GM21360 (cell line): ENCODE data around the gene NLRP1.
"Not testable (repeated sequence)": the region's sequence is repeated elsewhere in the genome, so short reads cannot be mapped to it uniquely, and the experiment has no call there.

ENCODE experiments used
- ATAC-seq: cut with Tn5 transposase; IDR thresholded peaks from one replicate; pipeline ENCODE4 v1.9.1; 2021; ENCODE audit warnings: mild to moderate bottlenecking, moderate library complexity; ENCODE audit not compliant: unreplicated experiment

NLRP1 gene

GRCh38 chr17:5588584-5588983 is 4.3 kb upstream of the NLRP1 start:
- no peak for ATAC-seq

DNA sequence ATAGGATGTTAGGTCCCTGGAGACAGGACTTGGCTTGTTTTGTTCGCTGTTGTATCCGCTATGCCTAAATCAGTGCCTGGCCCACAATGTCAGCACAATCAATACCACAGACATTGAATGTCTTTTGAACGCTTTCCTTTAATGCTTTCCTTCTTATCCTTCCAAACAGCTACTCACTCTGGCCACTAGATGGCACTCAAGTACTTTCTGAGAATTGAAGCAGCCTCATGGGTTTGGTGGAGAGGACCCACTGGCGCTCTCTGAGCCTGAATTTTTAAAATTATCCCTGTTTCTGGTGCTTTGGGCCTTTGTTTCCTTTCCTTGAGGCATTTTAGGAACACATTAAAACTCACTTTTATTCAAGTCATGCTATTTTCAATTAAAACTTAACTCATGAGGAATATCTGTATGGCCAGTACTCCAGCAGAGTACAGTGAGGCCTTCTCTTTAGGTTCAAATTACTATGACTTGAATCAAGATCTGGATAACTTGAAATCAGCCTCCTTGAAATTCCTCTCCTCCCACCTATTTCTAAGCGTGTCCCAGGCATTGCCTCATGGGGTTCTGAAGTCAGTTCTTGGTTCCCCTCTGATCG is 3.2 kb upstream of the NLRP1 start:
- ATAC-seq = no peak

- no peak for ATAC-seq
These were observed 1.7 kb upstream of the NLRP1 start for GRCh38 chr17:5585836-5586521.

DNA sequence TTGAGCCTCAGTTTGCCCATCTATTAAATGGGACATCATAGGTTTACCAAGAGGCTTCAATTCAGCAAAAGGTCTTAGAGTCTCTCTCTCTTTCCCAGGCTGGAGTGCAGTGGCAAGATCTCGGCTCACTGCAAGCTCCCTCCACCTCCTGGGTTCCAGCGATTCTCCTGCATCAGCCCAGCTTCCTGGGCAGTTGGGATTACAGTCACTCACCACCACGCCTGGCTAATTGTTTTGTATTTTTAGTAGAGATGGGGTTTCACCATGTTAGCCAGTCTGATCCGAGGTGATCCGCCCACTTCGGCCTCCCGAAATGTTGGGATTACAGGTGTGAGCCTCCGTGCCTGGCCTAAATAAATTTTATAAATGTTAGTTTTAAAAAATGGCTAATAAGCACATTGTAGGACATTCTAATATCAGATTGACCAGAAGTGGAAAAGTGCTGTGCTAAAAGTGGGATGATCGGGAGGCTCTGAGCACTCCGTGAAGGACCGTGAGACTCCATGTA is 1.0 kb upstream of the NLRP1 start:
- ATAC-seq = no peak

DNA sequence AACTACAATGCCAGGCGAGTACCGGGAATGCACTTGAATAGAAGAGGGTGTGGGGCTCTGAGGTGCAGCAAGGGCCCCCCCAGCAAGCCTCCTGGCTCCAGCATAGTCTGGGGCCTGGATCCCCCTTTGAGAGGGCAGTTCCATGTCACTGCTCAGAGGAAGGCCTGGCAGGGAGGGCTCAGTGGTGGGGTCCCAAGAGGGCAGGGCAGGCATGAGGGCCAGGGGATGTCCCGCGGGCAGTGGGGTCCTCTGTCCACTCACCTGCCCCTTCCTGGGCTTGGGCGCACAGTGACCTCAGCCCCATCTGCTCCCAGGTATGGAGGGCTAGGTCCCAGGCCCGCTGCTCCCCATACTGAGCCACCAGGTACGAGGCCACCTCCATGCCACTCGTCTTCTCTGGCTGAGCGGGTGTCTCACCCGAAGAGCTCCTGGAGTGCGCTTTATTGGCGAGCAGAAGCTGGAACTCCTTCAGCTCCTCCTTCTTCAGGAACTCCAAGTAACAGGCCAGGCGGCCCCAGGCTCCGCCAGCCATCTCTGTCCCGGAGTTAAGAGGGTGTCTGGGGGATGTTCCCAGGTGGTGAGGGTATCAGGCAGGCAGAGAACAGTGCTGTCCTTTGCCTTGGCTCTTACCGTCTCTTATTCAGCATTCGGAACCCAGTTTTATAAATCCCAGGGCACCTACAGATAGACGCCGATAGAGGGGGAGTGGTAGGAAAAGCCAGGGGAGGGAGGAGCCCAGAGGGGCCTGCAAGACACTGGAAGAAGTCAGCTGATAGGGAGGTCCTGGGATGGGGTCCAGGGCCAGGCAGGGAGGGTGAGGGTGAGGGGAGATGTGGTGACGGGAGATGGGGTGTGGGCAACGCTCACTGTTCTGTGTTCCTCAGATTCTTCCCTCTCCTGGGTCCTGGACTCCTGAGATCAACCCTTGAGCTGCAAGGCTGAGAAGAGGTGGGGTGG is 605 bp downstream of the NLRP1 start:
- ATAC-seq = no peak

GRCh38 chr17:5582209-5583185 is 1.8 kb downstream of the NLRP1 start:
- no peak for ATAC-seq

DNA sequence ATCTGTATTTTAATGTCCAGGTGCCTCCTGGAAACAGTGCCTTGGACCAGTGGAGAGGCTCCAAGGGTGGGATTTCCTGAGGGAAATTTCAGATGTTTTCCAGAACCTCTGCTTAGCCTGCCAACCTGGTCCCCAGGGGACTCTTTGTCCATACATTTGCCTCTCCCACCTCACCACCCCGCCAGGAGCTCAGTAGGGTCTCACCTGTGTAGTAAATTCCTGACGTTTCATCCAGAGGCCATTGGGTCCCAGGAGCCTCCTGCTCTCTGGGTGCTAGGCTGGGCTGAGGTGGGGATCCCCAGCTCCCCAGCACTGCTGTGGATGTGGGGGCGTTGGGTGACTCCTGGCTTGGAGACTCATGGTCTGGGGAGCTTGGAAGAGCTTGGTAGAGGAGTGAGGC is 2.7 kb downstream of the NLRP1 start:
- ATAC-seq = no peak

- ATAC-seq = no peak
These were observed 3.3 kb downstream of the NLRP1 start for GRCh38 chr17:5580969-5581368.

DNA sequence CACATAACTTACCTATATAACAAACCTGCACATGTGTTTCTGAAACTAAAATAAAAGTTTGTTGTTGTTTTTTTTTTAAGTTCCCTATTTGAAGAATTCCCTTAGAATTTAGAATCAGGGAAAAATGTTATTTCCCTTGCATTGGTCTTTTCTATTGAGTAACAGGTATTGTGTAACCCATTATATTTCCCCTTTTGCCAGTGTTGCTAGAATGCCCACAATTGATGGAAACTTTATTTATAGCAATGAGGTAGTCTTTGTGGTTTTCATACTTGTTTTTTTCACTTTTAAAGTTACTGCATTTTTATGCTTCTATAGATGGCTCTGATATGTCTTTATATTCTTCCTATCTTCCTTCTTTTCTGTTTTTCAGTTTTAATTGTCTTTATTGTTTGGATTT is 3.9 kb downstream of the NLRP1 start:
- ATAC-seq = no peak

DNA sequence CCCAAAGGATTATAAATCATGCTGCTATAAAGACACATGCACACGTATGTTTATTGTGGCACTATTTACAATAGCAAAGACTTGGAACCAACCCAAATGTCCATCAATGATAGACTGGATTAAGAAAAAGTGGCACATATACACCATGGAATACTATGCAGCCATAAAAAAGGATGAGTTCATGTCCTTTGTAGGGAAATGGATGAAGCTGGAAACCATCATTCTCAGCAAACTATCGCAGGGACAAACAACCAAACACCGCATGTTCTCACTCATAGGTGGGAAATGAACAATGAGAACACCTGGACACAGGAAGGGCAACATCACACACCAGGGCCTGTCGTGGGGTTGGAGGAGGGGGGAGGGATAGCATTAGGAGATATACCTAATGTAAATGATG is 5.5 kb downstream of the NLRP1 start:
- ATAC-seq = not testable (repeated sequence)

DNA sequence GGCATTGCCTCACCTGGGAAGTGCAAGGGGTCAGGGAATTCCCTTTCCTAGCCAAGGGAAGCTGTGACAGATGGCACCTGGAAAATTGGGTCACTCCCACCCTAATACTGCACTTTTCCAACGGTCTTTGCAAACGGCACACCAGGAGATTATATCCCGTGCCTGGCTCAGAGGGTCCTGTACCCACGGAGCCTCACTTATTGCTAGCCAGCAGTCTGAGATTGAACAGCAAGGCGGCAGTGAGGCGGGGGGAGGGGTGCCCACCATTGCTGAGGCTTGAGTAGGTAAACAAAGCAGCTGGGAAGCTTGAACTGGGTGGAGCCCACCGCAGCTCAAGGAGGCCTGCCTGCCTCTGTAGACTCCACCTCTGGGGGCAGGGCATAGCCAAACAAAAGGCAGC is 11.3 kb downstream of the NLRP1 start:
- ATAC-seq = not testable (repeated sequence)

DNA sequence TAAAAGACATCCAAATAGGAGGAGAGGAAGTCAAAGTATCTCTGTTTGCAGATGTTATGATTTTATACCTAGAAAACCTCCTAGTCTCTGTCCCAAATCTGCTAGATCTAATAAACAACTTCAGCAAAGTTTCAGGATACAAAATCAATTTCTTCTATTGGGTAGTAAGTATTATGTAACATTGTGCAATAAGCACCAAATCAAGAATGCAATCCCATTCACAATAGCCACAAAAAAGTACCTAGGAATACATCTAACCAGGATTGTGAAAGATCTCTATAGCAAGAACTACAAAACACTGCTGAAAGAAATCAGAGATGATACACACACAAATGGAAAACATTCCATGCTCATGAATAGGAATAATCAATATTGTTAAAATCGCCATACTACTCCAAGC is 13.0 kb downstream of the NLRP1 start:
- ATAC-seq = no peak

DNA sequence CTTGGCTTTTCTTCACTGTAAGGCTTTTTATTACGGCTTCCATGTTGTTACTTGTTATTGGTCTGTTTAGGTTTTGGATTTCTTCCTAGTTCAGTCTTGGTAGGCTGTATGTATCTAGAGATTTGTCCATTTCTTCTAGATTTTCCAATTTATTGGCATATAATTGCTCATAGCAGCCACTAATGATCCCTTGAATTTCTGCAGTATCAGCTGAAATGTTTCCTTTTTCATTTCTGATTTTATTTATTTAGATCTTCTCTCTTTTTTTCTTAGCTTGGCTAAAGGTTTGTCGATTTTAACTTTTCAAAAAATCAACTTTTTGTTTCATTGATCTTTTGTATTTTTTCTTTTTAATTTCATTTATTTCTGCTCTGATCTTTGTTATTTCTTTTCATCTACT is 18.5 kb downstream of the NLRP1 start:
- no peak for ATAC-seq

DNA sequence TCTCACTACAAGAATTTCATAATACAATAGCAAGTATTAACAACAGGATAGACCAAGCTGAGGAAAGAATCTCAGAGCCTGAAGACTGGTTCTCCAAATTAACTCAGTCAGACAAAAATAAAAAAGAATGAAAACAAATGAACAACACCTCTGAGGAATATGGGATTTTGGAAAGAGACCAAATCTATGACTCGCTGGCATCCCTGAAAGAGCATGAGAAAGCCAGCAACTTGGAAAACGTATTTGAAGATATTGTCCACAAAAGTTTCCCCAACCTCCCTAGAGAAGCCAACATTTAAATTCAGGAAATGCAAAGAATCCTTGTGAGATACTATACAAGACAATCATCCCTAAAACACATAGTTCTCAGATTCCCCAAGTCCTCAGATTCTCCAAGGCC is 20.9 kb downstream of the NLRP1 start:
- ATAC-seq = no peak

DNA sequence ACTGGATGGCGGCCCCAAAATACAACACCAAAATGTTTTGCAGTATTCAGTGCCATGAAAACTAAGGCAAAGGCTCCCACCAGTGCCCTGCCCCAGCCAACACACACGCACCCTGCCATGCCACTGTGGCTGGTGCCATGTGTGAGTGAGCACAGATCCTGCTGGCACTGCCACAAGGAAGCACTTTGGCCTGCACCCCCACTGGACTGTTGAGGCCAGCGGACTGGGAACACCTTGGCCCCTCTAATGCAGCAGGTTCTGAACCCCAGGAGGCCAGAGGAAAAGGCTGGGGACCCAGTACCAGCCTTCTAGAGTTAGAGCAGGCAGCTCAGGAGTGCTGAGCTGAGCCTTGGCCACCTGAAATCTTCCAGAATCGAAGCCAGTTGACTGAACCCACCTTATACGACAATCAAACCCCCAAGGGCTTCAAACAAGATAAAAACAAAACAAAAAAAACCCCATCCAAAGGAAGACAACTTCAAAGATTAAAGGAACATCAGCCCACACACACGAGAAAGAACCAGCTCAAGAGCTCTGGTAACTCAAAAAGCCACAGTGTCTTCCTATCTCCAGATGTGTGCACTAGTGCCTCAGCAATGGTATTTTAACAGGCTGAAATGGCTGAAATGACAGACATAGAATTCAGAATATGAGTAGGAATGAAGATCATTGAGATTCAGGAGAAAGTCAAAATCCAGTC is 21.5 kb downstream of the NLRP1 start:
- no peak for ATAC-seq

DNA sequence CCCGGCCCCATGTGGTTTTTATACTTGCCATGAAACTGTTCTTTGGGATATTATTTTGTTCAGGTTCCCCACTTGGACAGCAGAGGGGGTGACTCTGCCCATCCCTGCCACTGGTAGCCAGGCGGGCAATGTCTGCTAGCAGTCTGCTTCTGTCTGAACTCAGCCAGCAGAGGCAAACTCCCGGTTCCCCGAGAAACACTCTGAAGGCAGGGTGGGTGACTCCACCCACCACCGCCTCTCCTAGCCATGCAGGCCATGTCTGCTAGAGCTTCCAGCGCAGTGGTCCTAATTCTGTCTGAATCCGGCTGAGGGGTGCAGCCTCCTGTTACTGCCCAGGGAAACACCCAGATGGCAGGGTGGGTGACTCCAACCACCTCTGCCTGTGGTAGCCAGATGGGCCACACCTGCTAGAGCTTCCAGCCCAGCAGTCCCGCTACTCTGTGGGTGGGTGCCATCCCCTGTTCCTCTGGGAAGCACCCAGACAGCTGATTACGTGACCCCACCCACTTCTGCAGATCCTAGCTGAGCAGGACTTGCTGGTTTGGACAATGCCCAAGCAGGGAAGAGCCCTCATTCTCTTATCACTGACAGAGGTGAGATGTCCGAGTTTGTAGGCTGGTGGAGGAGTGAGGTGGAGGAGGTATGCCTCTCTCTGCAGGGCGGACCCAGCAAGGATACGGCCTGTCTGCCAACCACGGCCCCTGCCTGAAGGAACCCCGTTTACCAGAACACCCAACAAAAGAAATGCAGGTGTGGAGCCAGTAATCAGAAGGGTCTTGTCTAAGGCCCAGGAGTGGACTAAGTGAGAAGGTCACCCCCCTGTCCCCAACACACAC is 22.4 kb downstream of the NLRP1 start:
- no peak for ATAC-seq

DNA sequence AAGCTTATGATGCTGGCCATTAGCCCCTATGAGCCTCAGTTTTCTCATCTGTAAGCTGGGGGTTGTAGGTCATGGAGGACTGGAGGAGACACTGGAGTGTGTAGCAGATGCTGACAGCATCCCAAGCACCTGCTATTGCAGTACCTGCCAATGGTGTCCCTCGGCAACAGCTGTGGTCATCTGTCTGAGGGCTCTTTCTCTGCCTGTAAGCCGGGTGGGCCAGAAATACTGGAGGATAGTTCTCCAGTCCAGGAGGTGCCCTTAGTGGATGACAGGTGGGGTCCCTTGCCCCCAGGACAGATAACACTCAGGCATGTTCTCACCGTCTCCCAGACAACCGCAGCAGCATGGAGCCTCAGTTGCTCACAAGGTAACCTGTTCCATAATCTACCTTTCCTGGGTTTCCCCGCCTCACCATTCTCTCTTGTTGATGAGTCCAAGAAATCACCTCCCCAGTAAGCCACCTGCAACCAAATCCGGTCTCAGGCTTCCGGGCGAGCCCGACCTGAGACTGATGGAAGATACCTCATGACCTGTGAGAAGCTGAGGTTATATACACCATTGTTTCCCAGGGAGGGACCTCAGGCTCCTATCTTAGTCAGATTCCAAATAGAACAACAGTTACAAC is 23.8 kb downstream of the NLRP1 start:
- ATAC-seq = no peak
